ENCODE data around the gene MAP4K2. TPM values are rescaled to one million over a fixed set of nuclear protein-coding genes. Genes with fewer than 3 reads are reported as not detected.

Gene MAP4K2
- total and polyA plus RNA-seq, 4 experiments from 2014 or later = 32.3 to 128 (median 89.8) TPM

DNA sequence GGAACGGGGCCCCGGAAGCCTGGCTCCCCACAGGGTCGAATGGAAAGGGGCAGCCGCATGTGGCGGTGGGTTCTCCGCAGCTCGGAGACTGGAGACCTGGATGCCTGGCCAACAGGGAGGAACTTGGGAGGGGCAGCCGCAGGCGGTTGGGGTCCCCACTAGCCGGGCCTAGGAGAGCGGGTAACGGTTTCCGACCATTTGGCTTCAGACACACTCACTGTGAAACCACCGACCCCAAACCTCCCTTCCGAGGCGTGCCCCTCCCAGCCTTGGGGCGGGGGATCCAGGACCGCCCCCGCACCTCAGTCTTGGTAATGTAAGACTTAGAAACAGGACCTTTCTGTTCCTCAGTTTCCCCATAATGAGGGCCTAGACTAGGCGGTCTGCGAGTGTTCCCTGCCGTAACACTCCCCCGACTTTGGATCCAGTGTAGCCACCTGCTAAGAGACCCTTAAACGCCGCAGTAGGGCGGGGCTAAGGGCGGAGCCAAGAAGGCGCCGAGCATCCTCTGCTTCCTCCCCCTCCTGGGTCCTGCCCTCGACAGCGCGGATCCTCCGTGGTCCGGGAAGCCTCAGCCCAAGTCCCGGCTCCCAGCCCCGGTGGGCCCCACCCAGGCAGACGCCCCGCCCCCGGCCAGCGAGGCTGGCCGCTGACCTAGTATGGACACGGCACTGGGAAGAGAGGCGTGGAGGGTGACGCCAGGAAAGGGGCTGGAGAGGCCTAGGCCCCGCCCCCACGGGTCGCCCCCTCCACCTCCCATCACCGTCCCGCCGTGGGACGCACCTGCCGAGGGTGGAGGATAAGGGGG lies 57.3 kb downstream of the MAP4K2 start:
- DNase-seq = peak; percentile 86 to 89 (median 87)
- Histone ChIP-seq H3K4me1 (ENCODE audit: insufficient read depth, low read length) (peaks cover 30% of the 10 kb centered on the region), H3K4me3 (ENCODE audit: low read length in 2 of 2) (peak overlapping the region; percentile 61 to 82), H3K27me3 (ENCODE audit: insufficient read depth, low read length) (no peaks in the 10 kb centered on the region), H3K27ac (ENCODE audit: low read depth, low read length) (peak overlapping the region; percentile 96), H3K9me3 (ENCODE audit: control insufficient read depth in 1 of 2, low read length in 2 of 2) (no peaks in the 10 kb centered on the region), H3K36me3 (ENCODE audit: insufficient read depth, low read length) (peaks cover 8% of the 10 kb centered on the region)
- CTCF ChIA-PET (ENCODE audit: partially characterized antibody) = interaction anchor here (0.8 to 10.2 kb wide), 5 partner anchors 17 to 100 kb away, joined by 3 to 135 read pairs (median 32); partner anchors contain the start of gene PYGM
- H3K4me3 Mint-ChIP-seq = peak overlapping the region; percentile 92 to 99 (median 96)
- H3K4me1 Mint-ChIP-seq = peaks cover 22 to 65% (median 32%) of the 10 kb centered on the region in 4 donors
- H3K27me3 Mint-ChIP-seq = no peaks in the 10 kb centered on the region
- H3K27ac Mint-ChIP-seq = peak overlapping the region; percentile 99 to 100 (median 99)
- peaks cover 0 to 1% (median 0%) of the 10 kb centered on the region in 8 donors for H3K9me3 Mint-ChIP-seq
- H3K36me3 Mint-ChIP-seq = peaks cover 11 to 33% of the 10 kb centered on the region in 2 donors
- POLR2A ChIA-PET (ENCODE audit: partially characterized antibody) = interaction anchor here (0.6 to 26.2 kb wide), 32 partner anchors 10 to 1145 kb away, joined by 3 to 1500 read pairs (median 8); partner anchors contain the start of genes CCDC85B, EHD1, FAU and MAP4K2
- intact Hi-C loops (cut with micrococcal nuclease) = loop anchor here (1.0 to 10.0 kb wide), 3 partner anchors 33 to 369 kb away; partner anchors contain the start of genes MAP4K2, SF1, TM7SF2 and ZNHIT2

DNA sequence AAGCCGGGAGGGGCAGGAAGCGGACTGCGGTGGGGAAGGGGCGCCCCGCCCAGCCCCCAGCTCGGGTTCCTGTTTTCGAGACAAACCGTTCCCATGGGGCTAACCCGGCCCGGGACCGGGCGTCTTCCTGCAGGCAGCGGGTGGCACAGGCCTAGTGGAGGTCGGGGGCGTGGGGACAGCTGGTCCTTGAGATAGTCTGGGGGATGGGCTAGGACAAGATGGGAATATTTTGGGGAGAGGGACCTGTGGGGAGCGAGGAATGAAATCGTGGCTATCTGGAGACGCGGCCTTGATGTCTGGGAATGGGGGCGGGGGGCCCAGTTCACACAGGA lies 57.9 kb downstream of the MAP4K2 start:
- POLR2A ChIA-PET (ENCODE audit: partially characterized antibody) = interaction anchor here (0.6 to 26.2 kb wide), 40 partner anchors 10 to 1904 kb away, joined by 3 to 1500 read pairs (median 5); partner anchors contain the start of genes CCDC85B, CDC42BPG, EHD1 and FAU
- peaks cover 0 to 1% (median 0%) of the 10 kb centered on the region in 8 donors for H3K9me3 Mint-ChIP-seq
- H3K27ac Mint-ChIP-seq = peak overlapping the region; percentile 99 to 100 (median 99)
- Histone ChIP-seq H3K27me3 (ENCODE audit: insufficient read depth, low read length) (no peaks in the 10 kb centered on the region), H3K4me1 (ENCODE audit: insufficient read depth, low read length) (peaks cover 35% of the 10 kb centered on the region), H3K9me3 (ENCODE audit: control insufficient read depth in 1 of 2, low read length in 2 of 2) (no peaks in the 10 kb centered on the region), H3K4me3 (ENCODE audit: low read length in 2 of 2) (peak overlapping the region; percentile 61 to 82), H3K36me3 (ENCODE audit: insufficient read depth, low read length) (peaks cover 13% of the 10 kb centered on the region), H3K27ac (ENCODE audit: low read depth, low read length) (peak overlapping the region; percentile 96)
- peaks cover 14 to 34% of the 10 kb centered on the region in 2 donors for H3K36me3 Mint-ChIP-seq
- H3K4me3 Mint-ChIP-seq = peak overlapping the region; percentile 92 to 99 (median 96)
- CTCF ChIA-PET (ENCODE audit: partially characterized antibody) = interaction anchor here (0.8 to 10.2 kb wide), 8 partner anchors 9 to 102 kb away, joined by 3 to 135 read pairs (median 10); partner anchors contain the start of gene PYGM
- peaks cover 22 to 65% (median 32%) of the 10 kb centered on the region in 4 donors for H3K4me1 Mint-ChIP-seq
- no peaks in the 10 kb centered on the region for H3K27me3 Mint-ChIP-seq
- intact Hi-C loops (cut with micrococcal nuclease) = loop anchor here (1.0 to 10.0 kb wide), 3 partner anchors 33 to 370 kb away; partner anchors contain the start of genes MAP4K2, SF1, TM7SF2 and ZNHIT2
- DNase-seq = peak; percentile 89 to 97 (median 94)

DNA sequence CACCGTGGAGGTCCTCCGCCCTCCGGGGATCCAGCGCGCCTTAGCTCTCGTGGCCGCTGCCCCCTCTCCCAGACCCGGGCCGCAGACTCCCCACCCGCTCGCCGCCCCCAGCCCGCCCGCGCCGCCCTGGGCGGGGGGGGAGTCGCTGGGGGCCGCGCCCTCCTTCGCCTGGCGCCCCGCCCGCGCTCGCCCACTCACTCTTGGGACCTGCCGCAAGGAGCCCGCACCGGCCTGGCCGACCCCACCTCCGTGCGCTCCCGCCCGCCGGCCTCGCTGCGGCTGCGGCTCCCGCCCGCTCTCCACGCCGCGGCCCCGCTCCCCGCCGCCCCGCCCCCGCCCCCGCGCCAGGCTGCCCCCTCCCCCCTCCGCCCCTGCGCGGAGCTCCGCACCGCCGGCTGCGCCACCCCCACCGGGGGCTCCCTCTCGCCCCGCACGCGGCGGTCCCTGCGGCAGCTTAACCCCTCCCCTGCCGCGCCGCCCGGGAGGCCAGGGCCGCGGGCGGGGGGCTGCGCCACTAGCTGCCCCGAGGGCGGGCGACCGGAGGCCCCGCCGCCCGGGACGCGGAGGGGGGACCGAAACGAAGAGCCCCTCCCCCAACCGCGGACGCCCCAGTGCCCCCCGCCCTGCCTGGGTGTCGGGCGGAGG lies 58.3 kb downstream of the MAP4K2 start:
- DNase-seq = peak in 1 of 5 donors; percentile 67
- intact Hi-C loops (cut with micrococcal nuclease) = loop anchor here (1.0 to 10.0 kb wide), 3 partner anchors 34 to 370 kb away; partner anchors contain the start of genes MAP4K2, SF1, TM7SF2 and ZNHIT2
- Mint-ChIP-seq H3K27ac (peak overlapping the region; percentile 99 to 100 (median 100)), H3K4me1 (peaks cover 22 to 66% (median 33%) of the 10 kb centered on the region in 4 donors), H3K4me3 (peak overlapping the region; percentile 97 to 99 (median 98)), H3K9me3 (peaks cover 0 to 1% (median 0%) of the 10 kb centered on the region in 8 donors), H3K27me3 (no peaks in the 10 kb centered on the region), H3K36me3 (peaks cover 15 to 37% of the 10 kb centered on the region in 2 donors)
- Histone ChIP-seq H3K27ac (ENCODE audit: low read depth, low read length) (peak overlapping the region; percentile 96), H3K4me1 (ENCODE audit: insufficient read depth, low read length) (peaks cover 38% of the 10 kb centered on the region), H3K36me3 (ENCODE audit: insufficient read depth, low read length) (peaks cover 18% of the 10 kb centered on the region), H3K27me3 (ENCODE audit: insufficient read depth, low read length) (no peaks in the 10 kb centered on the region), H3K9me3 (ENCODE audit: control insufficient read depth in 1 of 2, low read length in 2 of 2) (no peaks in the 10 kb centered on the region), H3K4me3 (ENCODE audit: low read length in 2 of 2) (peak overlapping the region; percentile 95 to 98)
- CTCF ChIA-PET (ENCODE audit: partially characterized antibody) = interaction anchor here (0.8 to 10.2 kb wide), 13 partner anchors 8 to 103 kb away, joined by 3 to 135 read pairs (median 10); partner anchors contain the start of genes MAP4K2, PYGM and SF1
- POLR2A ChIA-PET (ENCODE audit: partially characterized antibody) = interaction anchor here (0.6 to 26.2 kb wide), 53 partner anchors 9 to 1903 kb away, joined by 3 to 1500 read pairs (median 5); partner anchors contain the start of genes ARL2, CCDC85B, CDC42BPG and EHD1

DNA sequence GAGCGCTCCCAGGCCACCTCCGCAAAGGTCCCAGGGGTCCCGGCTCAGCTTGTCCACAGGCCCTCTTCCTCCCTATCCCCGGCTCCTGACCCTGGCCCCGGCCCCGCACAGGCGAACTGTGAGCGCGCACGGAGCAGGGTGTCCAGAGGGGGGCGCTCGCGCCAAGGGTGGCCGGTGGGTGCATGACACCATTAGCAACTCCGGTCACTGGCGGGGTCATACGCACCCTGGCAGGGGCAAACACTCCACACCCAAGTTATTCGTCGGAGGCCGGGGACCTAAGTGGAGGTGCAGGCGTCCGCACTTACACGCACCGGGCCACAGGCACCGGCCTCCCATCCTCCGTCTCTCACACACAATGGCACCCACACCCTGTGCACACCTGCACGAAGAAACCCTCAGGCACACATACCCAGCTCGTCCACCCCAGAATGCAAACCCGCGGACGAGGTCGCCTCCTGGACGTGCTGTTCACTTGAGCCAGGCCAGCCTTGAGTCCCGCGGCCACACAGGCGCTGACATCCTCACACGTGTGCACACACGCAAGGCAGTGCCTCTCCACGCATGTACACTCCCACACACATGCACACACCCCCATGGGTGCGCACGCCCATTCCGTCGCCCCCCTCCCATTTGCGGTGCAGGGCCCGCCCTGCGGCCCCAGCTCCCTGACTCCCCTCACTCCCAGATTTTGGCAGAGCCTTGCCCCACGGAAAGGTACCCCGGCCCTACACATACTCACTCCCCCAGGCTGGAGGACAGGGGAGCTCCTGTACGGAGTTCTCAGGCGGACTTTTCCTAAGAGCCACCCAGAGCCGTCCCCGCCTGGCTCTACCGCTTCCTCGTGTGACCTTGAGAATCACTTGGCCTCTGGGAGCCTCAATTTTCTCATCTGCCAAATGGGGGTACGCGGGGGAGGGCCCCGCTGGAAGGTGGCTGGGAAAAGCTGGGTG lies 59.1 kb downstream of the MAP4K2 start, which contains the start of gene RASGRP2:
TSS of gene RASGRP2 (minus strand) at position 552 of the 953 bp plus-strand sequence. CDS start 1,276 bp downstream, outside the sequence.
- Histone ChIP-seq H3K4me3 (ENCODE audit: low read length in 2 of 2) (peak within 1 kb of the TSS; percentile 95 to 98), H3K36me3 (ENCODE audit: insufficient read depth, low read length) (peaks cover 26% of the 10 kb centered on the region), H3K27me3 (ENCODE audit: insufficient read depth, low read length) (no peaks in the 10 kb centered on the region), H3K9me3 (ENCODE audit: control insufficient read depth in 1 of 2, low read length in 2 of 2) (no peaks in the 10 kb centered on the region), H3K4me1 (ENCODE audit: insufficient read depth, low read length) (peaks cover 38% of the 10 kb centered on the region), H3K27ac (ENCODE audit: low read depth, low read length) (peak within 1 kb of the TSS; percentile 96)
- peak; percentile 87 to 92 (median 89) for DNase-seq
- ChIA-PET POLR2A (ENCODE audit: partially characterized antibody) (interaction anchor here (0.5 to 26.2 kb wide), 49 partner anchors 8 to 1903 kb away, joined by 3 to 1500 read pairs (median 5); partner anchors contain the start of genes ARL2, CCDC85B, CDC42BPG and EHD1), CTCF (ENCODE audit: partially characterized antibody) (interaction anchor here (1.1 to 10.2 kb wide), 17 partner anchors 8 to 104 kb away, joined by 3 to 135 read pairs (median 10); partner anchors contain the start of genes MAP4K2, PYGM and SF1)
- intact Hi-C loops (cut with micrococcal nuclease) = loop anchor here (1.0 to 10.0 kb wide), 6 partner anchors 21 to 371 kb away; partner anchors contain the start of genes CDC42BPG, MAP4K2, NRXN2 and TM7SF2
- H3K27me3 Mint-ChIP-seq = no peaks in the 10 kb centered on the region
- peaks cover 22 to 66% (median 37%) of the 10 kb centered on the region in 4 donors for H3K4me1 Mint-ChIP-seq
- peak within 1 kb of the TSS; percentile 95 to 99 (median 98) for H3K4me3 Mint-ChIP-seq
- peaks cover 15 to 44% of the 10 kb centered on the region in 2 donors for H3K36me3 Mint-ChIP-seq
- peak within 1 kb of the TSS; percentile 95 to 100 (median 99) for H3K27ac Mint-ChIP-seq
- H3K9me3 Mint-ChIP-seq = peaks cover 0 to 1% (median 0%) of the 10 kb centered on the region in 8 donors

DNA sequence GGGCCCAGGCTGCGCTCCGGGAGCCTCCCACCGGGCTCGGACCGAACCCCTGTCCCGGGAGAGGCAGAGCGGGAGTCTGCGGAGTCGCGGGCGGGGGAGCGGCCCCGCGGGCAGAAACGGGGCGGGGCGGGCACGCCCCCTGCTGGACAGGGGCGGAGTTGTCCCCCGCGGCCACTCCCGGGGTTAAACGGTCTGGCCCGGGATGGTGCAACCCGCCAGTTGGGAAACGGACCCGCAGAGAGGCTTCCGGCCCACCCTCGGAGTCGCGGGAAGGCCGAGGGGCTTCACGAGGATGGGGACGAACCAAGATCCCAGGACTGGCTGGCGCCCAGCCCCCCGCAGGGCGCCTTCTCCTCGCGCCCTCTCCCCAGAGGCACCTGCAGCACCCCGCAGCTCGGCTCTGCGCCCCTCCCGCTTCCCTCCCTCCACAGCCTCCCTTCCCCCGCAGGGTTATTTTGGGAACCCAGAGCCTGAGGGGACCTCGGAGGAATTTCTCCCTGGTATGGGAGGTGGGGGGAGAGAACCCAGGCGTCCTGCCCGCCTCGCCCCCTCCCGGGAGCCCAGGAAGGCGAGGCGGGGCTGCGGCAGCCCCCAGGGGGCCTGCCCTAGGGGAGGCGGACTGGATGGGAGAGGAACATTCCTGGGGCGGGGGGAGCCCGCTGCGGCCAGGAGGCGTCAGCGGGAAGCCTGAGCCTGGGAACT lies 60.0 kb downstream of the MAP4K2 start:
- Histone ChIP-seq H3K9me3 (ENCODE audit: control insufficient read depth in 1 of 2, low read length in 2 of 2) (no peaks in the 10 kb centered on the region), H3K27ac (ENCODE audit: low read depth, low read length) (peak overlapping the region; percentile 81), H3K36me3 (ENCODE audit: insufficient read depth, low read length) (peaks cover 27% of the 10 kb centered on the region), H3K4me3 (ENCODE audit: low read length in 2 of 2) (peak overlapping the region; percentile 95 to 98), H3K4me1 (ENCODE audit: insufficient read depth, low read length) (peaks cover 38% of the 10 kb centered on the region), H3K27me3 (ENCODE audit: insufficient read depth, low read length) (no peaks in the 10 kb centered on the region)
- Mint-ChIP-seq H3K27ac (peak overlapping the region in 1 of 7 donors; percentile 96), H3K36me3 (peaks cover 17 to 43% of the 10 kb centered on the region in 2 donors), H3K4me1 (peaks cover 21 to 62% (median 35%) of the 10 kb centered on the region in 4 donors), H3K9me3 (peaks cover 0 to 1% (median 0%) of the 10 kb centered on the region in 8 donors), H3K27me3 (no peaks in the 10 kb centered on the region), H3K4me3 (peak overlapping the region; percentile 17 to 99 (median 97))
- ChIA-PET POLR2A (ENCODE audit: partially characterized antibody) (interaction anchor here (0.7 to 26.2 kb wide), 27 partner anchors 8 to 425 kb away, joined by 3 to 1500 read pairs (median 14); partner anchors contain the start of genes ARL2, CDC42BPG, EHD1 and MAP4K2), CTCF (ENCODE audit: partially characterized antibody) (interaction anchor here (1.1 to 10.2 kb wide), 13 partner anchors 9 to 75 kb away, joined by 3 to 135 read pairs (median 11); partner anchors contain the start of genes PYGM and SF1)
- intact Hi-C loops (cut with micrococcal nuclease) = loop anchor here (1.0 to 10.0 kb wide), 5 partner anchors 20 to 372 kb away; partner anchors contain the start of genes CDC42BPG, NRXN2, TM7SF2 and ZNHIT2
- DNase-seq = peak; percentile 65 to 83 (median 74)
